ENCODE measurements around the gene ZNF827.
A peak's percentile ranks its signal among the peaks of the same experiment; 100 is the strongest.

ZNF827 gene

GRCh38 chr4:145866991-145867390 is 71.6 kb downstream of the ZNF827 start:
- TF ChIP-seq CTCF (IDR thresholded peaks at IDR 0.05; ENCODE audit: insufficient read depth, low read depth, low read length, missing control alignments): no peak
- no peak overlapping the region for H3K4me3 ChIP-seq (ENCODE audit: low read depth, low read length)
- DNase-seq (ENCODE audit: low read depth): no peak

DNA sequence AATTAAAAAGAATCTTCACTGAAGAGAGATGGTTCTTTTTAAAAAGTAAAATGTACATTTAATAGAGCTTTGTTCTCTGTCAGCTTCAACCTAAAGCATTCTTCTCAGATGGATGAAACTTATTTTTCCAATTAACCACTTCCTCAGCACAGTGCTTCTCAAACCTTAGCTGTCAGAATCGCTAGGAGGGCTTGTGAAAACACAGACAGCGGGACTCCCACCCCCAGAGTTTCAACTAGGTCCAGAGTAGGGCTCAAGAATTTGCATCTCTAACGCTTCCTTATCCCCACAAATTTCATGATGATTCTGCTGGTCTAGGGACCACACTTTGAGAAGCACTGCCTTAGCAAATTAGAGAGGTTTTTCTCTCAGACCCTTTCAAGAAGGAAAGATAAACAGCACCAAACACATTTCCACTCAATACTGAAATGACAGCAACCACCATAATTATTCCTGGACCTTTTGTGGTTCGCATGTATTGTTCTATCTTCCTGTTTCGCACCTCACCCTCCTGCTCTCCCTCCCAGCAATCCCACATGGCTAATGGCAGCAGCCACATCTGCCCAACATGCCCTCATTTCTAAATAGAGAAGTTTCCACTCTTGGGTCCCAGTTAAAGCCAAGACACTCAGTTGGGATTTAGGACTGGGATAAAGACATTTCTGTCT is 73.2 kb downstream of the ZNF827 start:
- DNase-seq (ENCODE audit: low read depth): peak; percentile 53
- TF ChIP-seq CTCF (IDR thresholded peaks at IDR 0.05; ENCODE audit: insufficient read depth, low read depth, low read length, missing control alignments): no peak
- no peak overlapping the region for H3K4me3 ChIP-seq (ENCODE audit: low read depth, low read length)

GRCh38 chr4:145863191-145863590 is 75.4 kb downstream of the ZNF827 start:
- no peak overlapping the region for H3K4me3 ChIP-seq (ENCODE audit: low read depth, low read length)
- no peak for TF ChIP-seq CTCF (IDR thresholded peaks at IDR 0.05; ENCODE audit: insufficient read depth, low read depth, low read length, missing control alignments)
- no peak for DNase-seq (ENCODE audit: low read depth)

- no peak for DNase-seq (ENCODE audit: low read depth)
- no peak overlapping the region for H3K4me3 ChIP-seq (ENCODE audit: low read depth, low read length)
- TF ChIP-seq CTCF (IDR thresholded peaks at IDR 0.05; ENCODE audit: insufficient read depth, low read depth, low read length, missing control alignments): no peak
Measured at GRCh38 chr4:145861336-145862318, 77.0 kb downstream of the ZNF827 start.

- H3K4me3 ChIP-seq (ENCODE audit: low read depth, low read length): no peak overlapping the region
- no peak for TF ChIP-seq CTCF (IDR thresholded peaks at IDR 0.05; ENCODE audit: insufficient read depth, low read depth, low read length, missing control alignments)
- DNase-seq (ENCODE audit: low read depth): no peak
Measured at GRCh38 chr4:145860897-145861296, 77.7 kb downstream of the ZNF827 start.

DNA sequence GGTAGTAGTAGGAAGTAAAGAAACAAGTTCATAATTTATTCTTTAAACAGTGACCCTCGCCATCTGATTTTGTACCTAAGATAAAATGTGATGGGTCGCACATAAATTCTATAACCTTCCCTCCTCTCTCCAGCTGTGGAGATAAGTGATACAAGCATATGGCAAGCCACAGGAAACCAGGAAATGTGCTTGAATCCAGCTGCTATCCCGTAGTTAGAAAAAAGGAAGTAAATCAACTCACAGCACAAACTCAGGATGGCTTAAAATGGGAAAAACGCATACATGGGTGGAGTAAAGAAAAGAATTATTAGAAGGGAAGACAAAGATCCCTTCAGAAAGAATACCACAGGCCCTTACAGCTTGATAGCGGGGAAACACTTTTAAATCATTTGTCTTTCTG is 78.2 kb downstream of the ZNF827 start:
- no peak overlapping the region for H3K4me3 ChIP-seq (ENCODE audit: low read depth, low read length)
- DNase-seq (ENCODE audit: low read depth): no peak
- TF ChIP-seq CTCF (IDR thresholded peaks at IDR 0.05; ENCODE audit: insufficient read depth, low read depth, low read length, missing control alignments): no peak

Measured in GM12865 (cell line).